ENCODE measurements around the gene RSRC1.

DNA sequence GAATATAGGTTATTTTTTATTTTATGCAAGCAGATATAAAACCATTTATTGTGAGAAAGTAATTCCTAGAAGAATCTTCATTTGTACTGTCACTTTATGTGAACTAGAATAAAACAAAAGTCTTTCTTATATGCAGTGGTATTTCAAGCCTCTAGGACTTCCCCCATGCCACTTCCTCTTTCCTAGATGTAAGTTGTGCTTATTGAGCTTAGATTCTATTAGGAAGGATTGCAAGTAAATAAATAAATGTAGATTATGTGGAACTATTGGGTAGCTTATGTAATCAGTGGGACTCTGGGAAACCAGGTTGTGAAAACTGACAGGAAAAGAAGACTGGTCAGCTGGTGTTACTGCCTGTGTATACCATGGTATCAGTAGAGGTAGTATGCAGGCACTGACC, 169.7 kb downstream of the RSRC1 start:
- TF ChIP-seq, protein P1, sequence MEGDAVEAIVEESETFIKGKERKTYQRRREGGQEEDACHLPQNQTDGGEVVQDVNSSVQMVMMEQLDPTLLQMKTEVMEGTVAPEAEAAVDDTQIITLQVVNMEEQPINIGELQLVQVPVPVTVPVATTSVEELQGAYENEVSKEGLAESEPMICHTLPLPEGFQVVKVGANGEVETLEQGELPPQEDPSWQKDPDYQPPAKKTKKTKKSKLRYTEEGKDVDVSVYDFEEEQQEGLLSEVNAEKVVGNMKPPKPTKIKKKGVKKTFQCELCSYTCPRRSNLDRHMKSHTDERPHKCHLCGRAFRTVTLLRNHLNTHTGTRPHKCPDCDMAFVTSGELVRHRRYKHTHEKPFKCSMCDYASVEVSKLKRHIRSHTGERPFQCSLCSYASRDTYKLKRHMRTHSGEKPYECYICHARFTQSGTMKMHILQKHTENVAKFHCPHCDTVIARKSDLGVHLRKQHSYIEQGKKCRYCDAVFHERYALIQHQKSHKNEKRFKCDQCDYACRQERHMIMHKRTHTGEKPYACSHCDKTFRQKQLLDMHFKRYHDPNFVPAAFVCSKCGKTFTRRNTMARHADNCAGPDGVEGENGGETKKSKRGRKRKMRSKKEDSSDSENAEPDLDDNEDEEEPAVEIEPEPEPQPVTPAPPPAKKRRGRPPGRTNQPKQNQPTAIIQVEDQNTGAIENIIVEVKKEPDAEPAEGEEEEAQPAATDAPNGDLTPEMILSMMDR (IDR thresholded peaks at IDR 0.05; ENCODE audit: low read depth, low read length, poor library complexity, severe bottlenecking) = no peak
- no peak for TF ChIP-seq EZH2phosphoT487 (IDR thresholded peaks at IDR 0.05; ENCODE audit: borderline replicate concordance, low read length)

Measured in DOHH2 (cell line).